Stimulated activated CD4-positive, alpha-beta T cell treated with anti-CD3 and anti-CD28 coated beads, TNF-alpha, amount 100 ng/mL, for 4 hours (primary cell): ENCODE results near the gene CNIH2.
"Not testable (repeated sequence)": the region's sequence is repeated elsewhere in the genome, so short reads cannot be mapped to it uniquely, and the experiment has no call there.

Source experiments
- DNase-seq, 3 experiments: peaks; one replicate each; pipeline ENCODE4 v3.0.0-alpha.2; 2020; ENCODE audit warnings: low read depth in 3 of 3

Gene CNIH2

GRCh38 chr11:66277471-66278362, at the start of gene CNIH2:
Gene CNIH2, plus strand, starts transcription at chr11:66278175. Its CDS starts 282 bp downstream, at chr11:66278457.
- DNase-seq, result no peak

- no peak for DNase-seq
These were observed 49.5 kb upstream of the CNIH2 start for GRCh38 chr11:66228521-66228920.

- DNase-seq, result no peak
These were observed 47.8 kb upstream of the CNIH2 start for GRCh38 chr11:66230156-66230555.

GRCh38 chr11:66230978-66231377, 47.0 kb upstream of the CNIH2 start:
- no peak for DNase-seq

- DNase-seq, result no peak
These were observed 46.4 kb upstream of the CNIH2 start for GRCh38 chr11:66231561-66231960.

- DNase-seq, result no peak
These were observed 45.2 kb upstream of the CNIH2 start for GRCh38 chr11:66232769-66233168.

- DNase-seq, result no peak
These were observed 44.7 kb upstream of the CNIH2 start for GRCh38 chr11:66233301-66233700.

- DNase-seq, result no peak
These were observed 42.8 kb upstream of the CNIH2 start for GRCh38 chr11:66235141-66235540.

GRCh38 chr11:66237867-66238266, 40.1 kb upstream of the CNIH2 start:
- DNase-seq, result no peak

GRCh38 chr11:66238786-66239413, 39.1 kb upstream of the CNIH2 start:
- DNase-seq, result no peak

- no peak for DNase-seq
These were observed 38.5 kb upstream of the CNIH2 start for GRCh38 chr11:66239511-66239910.

- DNase-seq, result no peak
These were observed 37.8 kb upstream of the CNIH2 start for GRCh38 chr11:66239998-66240780.

- DNase-seq, result no peak
These were observed 37.2 kb upstream of the CNIH2 start for GRCh38 chr11:66240781-66241136.

- no peak for DNase-seq
These were observed 35.7 kb upstream of the CNIH2 start for GRCh38 chr11:66242095-66242765.

- no peak for DNase-seq
These were observed 34.0 kb upstream of the CNIH2 start for GRCh38 chr11:66243782-66244535.

- DNase-seq, result no peak
These were observed 30.7 kb upstream of the CNIH2 start for GRCh38 chr11:66247295-66247694.

GRCh38 chr11:66247801-66248200, 30.2 kb upstream of the CNIH2 start:
- DNase-seq, result no peak

GRCh38 chr11:66248903-66249302, 29.1 kb upstream of the CNIH2 start:
- DNase-seq, result no peak

GRCh38 chr11:66251809-66252208, 26.2 kb upstream of the CNIH2 start:
- DNase-seq, result no peak

- not testable (repeated sequence) for DNase-seq
These were observed 24.9 kb upstream of the CNIH2 start for GRCh38 chr11:66253081-66253480.

GRCh38 chr11:66258473-66258893, 19.5 kb upstream of the CNIH2 start:
- DNase-seq, result no peak
